Mesodermal cell (in vitro differentiated cells): ENCODE data around the gene MRC2.

ENCODE experiments used
- H3K27ac ChIP-seq: 2 replicates; pipeline ENCODE4 v1.7.0; 2013; ENCODE audit warnings: mild to moderate bottlenecking, low read depth, low read length, moderate library complexity; ENCODE audit not compliant: severe bottlenecking
- H3K36me3 ChIP-seq: 2 replicates; pipeline ENCODE4 v1.7.1; 2013; ENCODE audit warnings: mild to moderate bottlenecking, low read length, moderate library complexity; ENCODE audit not compliant: control insufficient read depth, insufficient read depth
- H3K4me1 ChIP-seq: one replicate; pipeline ENCODE4 v1.7.1; 2013; ENCODE audit warnings: mild to moderate bottlenecking, low read length; ENCODE audit not compliant: insufficient read depth, control insufficient read depth, poor library complexity, severe bottlenecking
- H3K4me3 ChIP-seq: 2 replicates; pipeline ENCODE4 v1.7.0; 2013; ENCODE audit warnings: low read length, control low read depth, mild to moderate bottlenecking; ENCODE audit not compliant: insufficient read depth, poor library complexity, severe bottlenecking; ENCODE audit errors: extremely low read depth
- H3K9me3 ChIP-seq: 2 replicates; pipeline ENCODE4 v1.7.1; 2013; ENCODE audit warnings: mild to moderate bottlenecking, low read length, moderate library complexity; ENCODE audit not compliant: control insufficient read depth
- WGBS, 2 experiments: methylation state at CpG; one replicate each; pipeline ENCODE4 v1.1.5; 2013; ENCODE audit warnings: missing lambda C conversion rate in 2 of 2; ENCODE audit not compliant: insufficient coverage in 2 of 2; 5-methylcytosine and 5-hydroxymethylcytosine counted together

Gene MRC2

GRCh38 chr17:62641153-62641552 is 13.7 kb downstream of the MRC2 start:
- peaks cover 7% of the 10 kb centered on the region for H3K4me1 ChIP-seq
- peaks cover 54% of the 10 kb centered on the region for H3K36me3 ChIP-seq
- H3K4me3 ChIP-seq: no peak overlapping the region
- H3K9me3 ChIP-seq: no peaks in the 10 kb centered on the region
- no peak overlapping the region for H3K27ac ChIP-seq
- WGBS, 2 experiments: 89 to 96% methylated on average over 6 to 7 of the region's 10 CpGs

- Histone ChIP-seq H3K36me3 (peaks cover 61% of the 10 kb centered on the region), H3K4me1 (peaks cover 4% of the 10 kb centered on the region), H3K9me3 (no peaks in the 10 kb centered on the region), H3K4me3 (no peak overlapping the region), H3K27ac (no peak overlapping the region)
- 93 to 98% methylated on average over 5 to 6 of the region's 6 CpGs for WGBS, 2 experiments
Measured at GRCh38 chr17:62641951-62642350, 14.5 kb downstream of the MRC2 start.

- WGBS, 2 experiments: 100% methylated on average over 1 of the region's 6 CpGs; no CpG with 5 or more reads in 1 of the 2 experiments
Measured at GRCh38 chr17:62643496-62643895, 16.0 kb downstream of the MRC2 start.

GRCh38 chr17:62644487-62645173 is 17.2 kb downstream of the MRC2 start:
- Histone ChIP-seq H3K36me3 (peaks cover 62% of the 10 kb centered on the region), H3K9me3 (no peaks in the 10 kb centered on the region), H3K4me3 (no peak overlapping the region), H3K27ac (peak overlapping the region; percentile 23), H3K4me1 (peaks cover 6% of the 10 kb centered on the region)
- WGBS, 2 experiments: 77 to 84% methylated on average over 10 of the region's 17 CpGs

More at GRCh38 chr17:62643496-62643895, 16.0 kb downstream of the MRC2 start:
- peaks cover 62% of the 10 kb centered on the region for H3K36me3 ChIP-seq
- H3K27ac ChIP-seq: no peak overlapping the region
- H3K9me3 ChIP-seq: no peaks in the 10 kb centered on the region
- no peak overlapping the region for H3K4me3 ChIP-seq
- H3K4me1 ChIP-seq: peaks cover 5% of the 10 kb centered on the region

- no peak overlapping the region for H3K4me3 ChIP-seq
- 89 to 95% methylated on average over 14 to 15 of the region's 15 CpGs for WGBS, 2 experiments
- peaks cover 19% of the 10 kb centered on the region for H3K4me1 ChIP-seq
- H3K36me3 ChIP-seq: peaks cover 48% of the 10 kb centered on the region
- peak overlapping the region; percentile 41 for H3K27ac ChIP-seq
- H3K9me3 ChIP-seq: no peaks in the 10 kb centered on the region
Measured at GRCh38 chr17:62648251-62648955, 20.9 kb downstream of the MRC2 start.

GRCh38 chr17:62648956-62649294 is 21.5 kb downstream of the MRC2 start:
- H3K4me3 ChIP-seq: no peak overlapping the region
- no peaks in the 10 kb centered on the region for H3K9me3 ChIP-seq
- H3K27ac ChIP-seq: peak overlapping the region; percentile 41
- H3K4me1 ChIP-seq: peaks cover 24% of the 10 kb centered on the region
- 94% methylated on average over 3 to 4 of the region's 6 CpGs for WGBS, 2 experiments
- H3K36me3 ChIP-seq: peaks cover 44% of the 10 kb centered on the region

GRCh38 chr17:62649570-62649969 is 22.1 kb downstream of the MRC2 start:
- 94 to 98% methylated on average over 4 to 5 of the region's 7 CpGs for WGBS, 2 experiments
- H3K36me3 ChIP-seq: peaks cover 42% of the 10 kb centered on the region
- H3K9me3 ChIP-seq: no peaks in the 10 kb centered on the region
- peaks cover 27% of the 10 kb centered on the region for H3K4me1 ChIP-seq
- H3K4me3 ChIP-seq: no peak overlapping the region
- H3K27ac ChIP-seq: no peak overlapping the region

GRCh38 chr17:62650587-62650986 is 23.1 kb downstream of the MRC2 start:
- peaks cover 30% of the 10 kb centered on the region for H3K4me1 ChIP-seq
- 94 to 98% methylated on average over 6 of the region's 6 CpGs for WGBS, 2 experiments
- no peaks in the 10 kb centered on the region for H3K9me3 ChIP-seq
- no peak overlapping the region for H3K4me3 ChIP-seq
- H3K27ac ChIP-seq: no peak overlapping the region
- peaks cover 52% of the 10 kb centered on the region for H3K36me3 ChIP-seq

GRCh38 chr17:62652251-62653001 is 25.0 kb downstream of the MRC2 start:
- peak overlapping the region; percentile 90 for H3K27ac ChIP-seq
- peaks cover 31% of the 10 kb centered on the region for H3K4me1 ChIP-seq
- 6 to 9% methylated on average over 33 to 41 of the region's 57 CpGs for WGBS, 2 experiments
- H3K4me3 ChIP-seq: peak overlapping the region; percentile 35
- H3K36me3 ChIP-seq: peaks cover 57% of the 10 kb centered on the region
- no peaks in the 10 kb centered on the region for H3K9me3 ChIP-seq

- 11 to 17% methylated on average over 10 to 21 of the region's 30 CpGs for WGBS, 2 experiments
- peak overlapping the region; percentile 90 for H3K27ac ChIP-seq
- peak overlapping the region; percentile 35 for H3K4me3 ChIP-seq
- H3K9me3 ChIP-seq: no peaks in the 10 kb centered on the region
- peaks cover 58% of the 10 kb centered on the region for H3K36me3 ChIP-seq
- H3K4me1 ChIP-seq: peaks cover 31% of the 10 kb centered on the region
Measured at GRCh38 chr17:62653002-62653825, 25.7 kb downstream of the MRC2 start.
